Measurements from ENCODE around the gene EPS15. TPM values are rescaled to one million over a fixed set of nuclear protein-coding genes. Genes with fewer than 3 reads are reported as not detected.
"Not testable (repeated sequence)": the region's sequence is repeated elsewhere in the genome, so short reads cannot be mapped to it uniquely, and the experiment has no call there.

EPS15 gene
- total and polyA plus RNA-seq, 8 donors: 45.6 to 79.0 (median 54.9) TPM

DNA sequence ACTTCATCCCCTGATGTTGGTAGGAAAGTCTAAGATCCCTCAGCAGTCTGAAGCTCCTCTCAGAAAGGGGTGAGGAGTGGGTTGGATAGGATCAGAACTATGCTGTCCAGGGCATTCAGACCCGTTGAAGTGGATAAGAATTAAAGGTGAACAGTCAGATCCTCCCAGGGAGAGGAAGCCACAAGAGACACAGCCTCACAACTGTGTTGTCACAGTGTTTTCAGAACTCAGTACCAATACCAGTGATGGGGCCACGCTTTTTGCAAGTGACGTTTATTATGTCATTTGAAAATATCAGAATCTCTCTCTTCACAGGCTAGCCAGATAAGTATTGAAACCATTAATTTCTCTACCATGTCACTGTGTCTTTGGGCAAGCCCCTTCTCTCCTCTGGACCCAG, 15.4 kb upstream of the EPS15 start:
- no peak overlapping the region for H3K27ac ChIP-seq
- H3K27me3 ChIP-seq: no peaks in the 10 kb centered on the region
- no peak for TF ChIP-seq CTCF (IDR thresholded peaks at IDR 0.05)
- no peak overlapping the region for H3K4me3 ChIP-seq
- no peaks in the 10 kb centered on the region for H3K9me3 ChIP-seq
- no peaks in the 10 kb centered on the region for H3K36me3 ChIP-seq
- no peak for DNase-seq
- peaks cover 0 to 10% of the 10 kb centered on the region in 2 donors for H3K4me1 ChIP-seq
- no peak for ATAC-seq
- intact Hi-C loops (cut with DNase I): no loop called here

DNA sequence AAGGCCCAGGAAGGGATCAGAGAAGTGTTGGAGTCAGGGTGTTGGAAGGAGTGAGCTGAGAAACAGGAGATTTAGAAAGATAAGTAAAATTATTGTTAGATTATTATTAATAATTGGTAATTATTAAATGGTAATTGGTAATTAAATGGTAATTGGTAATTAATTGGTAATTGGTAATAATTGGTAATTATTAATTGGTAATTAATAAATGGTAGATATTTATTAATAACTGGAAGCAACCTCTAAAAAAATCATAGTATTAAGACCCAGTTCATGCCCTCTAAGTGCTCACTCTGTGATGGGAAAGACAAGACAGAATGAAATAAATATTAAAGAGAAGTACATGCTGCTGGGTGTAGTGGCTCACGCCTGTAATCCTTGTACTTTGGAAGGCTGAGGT, 13.8 kb upstream of the EPS15 start:
- ATAC-seq (no peak), DNase-seq (no peak)
- intact Hi-C loops (cut with DNase I): no loop called here
- Histone ChIP-seq H3K4me3 (no peak overlapping the region), H3K9me3 (no peaks in the 10 kb centered on the region), H3K36me3 (no peaks in the 10 kb centered on the region), H3K4me1 (peaks cover 0 to 10% of the 10 kb centered on the region in 2 donors), H3K27me3 (no peaks in the 10 kb centered on the region), H3K27ac (no peak overlapping the region)
- TF ChIP-seq CTCF (IDR thresholded peaks at IDR 0.05): no peak

GRCh38 chr1:51530447-51530846, 11.4 kb upstream of the EPS15 start:
- intact Hi-C loops (cut with DNase I); H3K4me3 ChIP-seq; ATAC-seq; H3K36me3 ChIP-seq; H3K27me3 ChIP-seq; DNase-seq; H3K9me3 ChIP-seq; H3K27ac ChIP-seq: not testable (repeated sequence)
- H3K4me1 ChIP-seq: peaks cover 0 to 10% of the 10 kb centered on the region in 2 donors

- no peak for TF ChIP-seq CTCF (IDR thresholded peaks at IDR 0.05)
- Histone ChIP-seq H3K36me3 (no peaks in the 10 kb centered on the region), H3K27ac (no peak overlapping the region), H3K9me3 (no peaks in the 10 kb centered on the region), H3K4me3 (no peak overlapping the region), H3K4me1 (no peaks in the 10 kb centered on the region), H3K27me3 (no peaks in the 10 kb centered on the region)
- intact Hi-C loops (cut with DNase I): no loop called here
- no peak for ATAC-seq
- no peak for DNase-seq
These were observed 8.1 kb upstream of the EPS15 start for GRCh38 chr1:51527144-51527543.

DNA sequence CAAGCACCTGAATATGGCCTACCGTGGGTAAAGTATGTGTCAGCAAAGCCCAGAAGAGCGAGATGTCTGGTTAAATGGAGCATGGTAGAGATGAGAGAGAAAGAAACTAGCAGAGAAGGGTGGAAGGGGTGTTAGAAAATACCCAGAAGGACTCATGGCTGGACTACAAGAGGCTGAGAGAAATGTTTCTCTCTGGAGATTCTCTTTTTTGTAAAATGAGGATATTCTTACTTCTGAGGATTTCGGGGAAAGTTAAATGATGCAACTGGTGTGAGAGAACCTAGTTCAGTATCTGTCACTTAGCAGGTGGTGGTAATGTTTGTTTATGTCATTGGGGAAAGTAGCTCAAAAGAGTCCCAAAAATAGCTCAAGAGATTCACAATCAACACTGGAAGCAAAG, 7.2 kb upstream of the EPS15 start:
- Histone ChIP-seq H3K9me3 (no peaks in the 10 kb centered on the region), H3K27ac (no peak overlapping the region), H3K4me1 (no peaks in the 10 kb centered on the region), H3K27me3 (no peaks in the 10 kb centered on the region), H3K36me3 (no peaks in the 10 kb centered on the region), H3K4me3 (no peak overlapping the region)
- TF ChIP-seq CTCF (IDR thresholded peaks at IDR 0.05): no peak
- no peak for DNase-seq
- no peak for ATAC-seq
- intact Hi-C loops (cut with DNase I): no loop called here

DNA sequence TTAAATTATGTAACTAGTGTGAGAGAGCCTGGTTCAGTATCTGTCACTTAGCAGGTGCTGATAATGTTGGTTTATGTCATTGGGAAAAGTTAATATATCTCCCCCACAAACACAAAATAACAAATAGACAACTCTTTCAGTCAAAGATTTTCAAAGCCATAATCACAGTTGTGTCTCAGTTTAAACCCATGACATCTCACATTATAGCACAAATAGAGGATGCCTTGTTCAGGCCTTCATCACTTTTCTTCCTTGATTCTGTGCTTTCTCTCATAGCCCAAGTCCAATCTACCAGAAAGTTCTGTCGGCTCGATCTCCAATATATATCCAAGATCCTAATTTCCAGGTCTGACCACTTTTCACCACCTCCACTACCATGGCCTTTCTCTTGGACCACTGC, 6.2 kb upstream of the EPS15 start:
- Histone ChIP-seq H3K4me3 (no peak overlapping the region), H3K27me3 (no peaks in the 10 kb centered on the region), H3K9me3 (no peaks in the 10 kb centered on the region), H3K27ac (no peak overlapping the region), H3K36me3 (no peaks in the 10 kb centered on the region), H3K4me1 (peaks cover 0 to 8% of the 10 kb centered on the region in 2 donors)
- intact Hi-C loops (cut with DNase I): no loop called here
- DNase-seq (no peak), ATAC-seq (no peak)
- TF ChIP-seq CTCF (IDR thresholded peaks at IDR 0.05): no peak

All from left lung (tissue), 10 donors.